IMR-90 (cell line): ENCODE measurements around the gene MRTFA. TPM values are rescaled to one million over a fixed set of nuclear protein-coding genes. Genes with fewer than 3 reads are reported as not detected.

Source experiments
- ATAC-seq: fragments of 200-7000 bp; cut with Tn5 transposase; 2 replicates; pipeline ENCODE4 v1.9.1; 2020; ENCODE audit warnings: low read depth, mild to moderate bottlenecking, moderate library complexity
- BruUV-seq: library from RNA; stranded (reverse); fragments of 400-500 nt; replicated peaks from 2 replicates; lab custom pipeline; 2021; lab: Mats Ljungman, UMichigan
- CTCF ChIA-PET: fragments of 300-600 bp; formaldehyde crosslinking; extraction: SDS; loops from one replicate; lab custom pipeline; 2021; ENCODE audit warnings: antibody characterized with exemption; lab: Yijun Ruan, JAX
- POLR2A ChIA-PET: fragments of 300-600 bp; sonication (Branson Sonifier 250); formaldehyde crosslinking; loops from one replicate; lab custom pipeline; 2022; ENCODE audit warnings: antibody characterized with exemption; ENCODE audit not compliant: unreplicated experiment; lab: Charles Lee
- DNase-seq: peaks from one replicate; pipeline ENCODE4 v3.0.0; 2013
- H2AFZ ChIP-seq: replicated peaks from 2 replicates; pipeline ENCODE3; 2013; ENCODE audit warnings: low read length, mild to moderate bottlenecking; ENCODE audit not compliant: poor library complexity
- H2AK5ac ChIP-seq: 2 replicates; pipeline ENCODE4 v1.6.1; 2013; ENCODE audit warnings: low read depth, low read length, inconsistent platforms
- H2AK9ac ChIP-seq: replicated peaks from 2 replicates; pipeline ENCODE3; 2013; ENCODE audit warnings: mild to moderate bottlenecking, low read depth, low read length, moderate library complexity; ENCODE audit not compliant: poor library complexity
- H2BK120ac ChIP-seq: 2 replicates; pipeline ENCODE4 v1.6.1; 2013; ENCODE audit warnings: low read depth, low read length, inconsistent platforms
- H2BK15ac ChIP-seq: 3 replicates; pipeline ENCODE4 v1.6.1; 2013; ENCODE audit warnings: low read depth, low read length, inconsistent platforms
- H2BK20ac ChIP-seq: 2 replicates; pipeline ENCODE4 v1.6.1; 2013; ENCODE audit warnings: low read depth, mild to moderate bottlenecking, inconsistent platforms, low read length, moderate library complexity
- H2BK5ac ChIP-seq: 2 replicates; pipeline ENCODE4 v1.6.1; 2013; ENCODE audit warnings: mild to moderate bottlenecking, low read depth, low read length, inconsistent platforms; ENCODE audit not compliant: poor library complexity, severe bottlenecking
- H3K14ac ChIP-seq: replicated peaks from 2 replicates; pipeline ENCODE4 v1.6.1; 2013; ENCODE audit warnings: low read depth, low read length, inconsistent platforms
- H3K18ac ChIP-seq: 2 replicates; pipeline ENCODE4 v1.6.1; 2013; ENCODE audit warnings: low read depth, low read length, control low read depth
- H3K23ac ChIP-seq: 2 replicates; pipeline ENCODE4 v1.6.1; 2013; ENCODE audit warnings: low read depth, low read length, inconsistent platforms
- H3K27ac ChIP-seq: 2 replicates; pipeline ENCODE4 v1.5.1; 2013; ENCODE audit warnings: mild to moderate bottlenecking, control low read depth, low read length; ENCODE audit not compliant: insufficient read depth
- H3K27me3 ChIP-seq: 2 replicates; pipeline ENCODE4 v1.6.1; 2013; ENCODE audit warnings: low read length; ENCODE audit not compliant: control insufficient read depth, insufficient read depth
- H3K36me3 ChIP-seq: 2 replicates; pipeline ENCODE4 v1.6.1; 2013; ENCODE audit warnings: low read length, mixed read lengths; ENCODE audit not compliant: control insufficient read depth, insufficient read depth
- H3K4ac ChIP-seq: 2 replicates; pipeline ENCODE4 v1.6.1; 2013; ENCODE audit warnings: low read depth, low read length, inconsistent platforms
- H3K4me1 ChIP-seq: 2 replicates; pipeline ENCODE4 v1.6.1; 2013; ENCODE audit warnings: low read length, mixed read lengths; ENCODE audit not compliant: control insufficient read depth, insufficient read depth
- H3K4me2 ChIP-seq: 2 replicates; pipeline ENCODE4 v1.6.1; 2013; ENCODE audit warnings: low read depth, mild to moderate bottlenecking, control low read depth, low read length, moderate library complexity
- H3K4me3 ChIP-seq: 2 replicates; pipeline ENCODE4 v1.5.1; 2013; ENCODE audit warnings: low read depth, mild to moderate bottlenecking, control low read depth, low read length, moderate library complexity; ENCODE audit not compliant: insufficient read depth
- H3K56ac ChIP-seq: 2 replicates; pipeline ENCODE4 v1.6.1; 2013; ENCODE audit warnings: low read length, inconsistent platforms; ENCODE audit not compliant: insufficient read depth; ENCODE audit errors: extremely low read depth
- H3K79me1 ChIP-seq, 2 experiments: 2 replicates each; pipeline ENCODE4 v1.6.1; 2013; ENCODE audit warnings: low read length in 2 of 2, inconsistent platforms in 1 of 2, low read depth in 1 of 2
- H3K9ac ChIP-seq: 2 replicates; pipeline ENCODE4 v1.6.1; 2013; ENCODE audit warnings: low read depth, low read length, control low read depth
- H3K9me1 ChIP-seq: 2 replicates; pipeline ENCODE4 v1.6.1; 2013; ENCODE audit warnings: low read length, inconsistent platforms; ENCODE audit not compliant: insufficient read depth
- H3K9me3 ChIP-seq: 2 replicates; pipeline ENCODE4 v1.6.1; 2013; ENCODE audit warnings: low read length; ENCODE audit not compliant: control insufficient read depth, insufficient read depth
- H4K20me1 ChIP-seq: 2 replicates; pipeline ENCODE4 v1.6.1; 2013; ENCODE audit warnings: low read length, inconsistent platforms; ENCODE audit not compliant: insufficient read depth
- H4K5ac ChIP-seq: 2 replicates; pipeline ENCODE4 v1.6.1; 2013; ENCODE audit warnings: mild to moderate bottlenecking, low read depth, low read length, control low read depth
- H4K8ac ChIP-seq, 2 experiments: 2 replicates each; pipeline ENCODE4 v1.6.1; 2013; ENCODE audit warnings: low read depth in 2 of 2, low read length in 2 of 2, control low read depth in 1 of 2, inconsistent platforms in 1 of 2
- H4K91ac ChIP-seq: 2 replicates; pipeline ENCODE4 v1.6.1; 2013; ENCODE audit warnings: low read depth, low read length, inconsistent platforms; ENCODE audit not compliant: insufficient read depth
- BHLHE40 ChIP-seq: fragments of 150-350 bp; IDR thresholded peaks from 2 replicates; pipeline ENCODE4 v1.6.1; 2016; ENCODE audit warnings: mild to moderate bottlenecking, low read depth, low read length
- CEBPB ChIP-seq: IDR thresholded peaks from 2 replicates; pipeline ENCODE4 v1.6.1; 2012; ENCODE audit warnings: low read depth, low read length, improper control_type of control experiment
- ELK1 ChIP-seq: fragments of 150-350 bp; IDR thresholded peaks from 2 replicates; pipeline ENCODE4 v1.6.1; 2016; ENCODE audit warnings: low read depth, mild to moderate bottlenecking, low read length, moderate library complexity, borderline replicate concordance
- FOS ChIP-seq: fragments of 150-350 bp; IDR thresholded peaks from 2 replicates; pipeline ENCODE4 v1.6.1; 2016; ENCODE audit warnings: low read depth, low read length
- NFE2L2 ChIP-seq: fragments of 150-350 bp; IDR thresholded peaks from 2 replicates; pipeline ENCODE4 v1.6.1; 2016; ENCODE audit warnings: low read depth, mild to moderate bottlenecking, low read length
- USF2 ChIP-seq: fragments of 150-350 bp; IDR thresholded peaks from 2 replicates; pipeline ENCODE4 v1.6.1; 2017; ENCODE audit warnings: mild to moderate bottlenecking, antibody characterized with exemption, low read length, low read depth
- WGBS, 2 experiments: methylation state at CpG; one replicate each; pipeline versions ENCODE4 v1.1.5 to v1.1.7; 2013; ENCODE audit warnings: missing lambda C conversion rate in 2 of 2; ENCODE audit not compliant: insufficient read length in 1 of 2; ENCODE audit errors: extremely low coverage in 2 of 2; 5-methylcytosine and 5-hydroxymethylcytosine counted together
- dilution Hi-C: fragments of 300-500 bp; cut with HindIII; formaldehyde crosslinking; loops from one replicate; pipeline ENCODE4 v1.14.3; 2018; ENCODE audit warnings: low sequenced_read_pairs; ENCODE audit not compliant: unreplicated experiment
- in situ Hi-C: fragments of 300-500 bp; cut with MboI; formaldehyde crosslinking; loops from 3 replicates; pipeline ENCODE4 v1.14.3; 2019; ENCODE audit warnings: low sequenced_read_pairs, inconsistent platforms, mixed read lengths
- intact Hi-C: fragments of 100-400 bp; cut with micrococcal nuclease; formaldehyde crosslinking; loops from 2 replicates; pipeline ENCODE4 v1.10.0; 2022
- polyA plus RNA-seq, 3 experiments: library from polyadenylated mRNA; depleted of rRNA; stranded (reverse); fragments of >200 nt; gene quantifications; 2 replicates each; pipeline ENCODE4 v1.2.3, GENCODE V29; 2012; ENCODE audit warnings: low replicate concordance in 1 of 3
- total RNA-seq: library from RNA; depleted of rRNA; stranded (reverse); fragments of >200 nt; gene quantifications from 2 replicates; pipeline ENCODE4 v1.2.3, GENCODE V29; 2012
- TF ChIP-seq, protein P1 (sequence below): conservative IDR thresholded peaks from 2 replicates; pipeline ENCODE4 v1.5.1; 2012; ENCODE audit warnings: mild to moderate bottlenecking, low read depth, low read length, improper control_type of control experiment

Gene MRTFA
- total and polyA plus RNA-seq, 2 of the 4 experiments (the other 2 are of a cell fraction) = 12.5 to 17.2 TPM

DNA sequence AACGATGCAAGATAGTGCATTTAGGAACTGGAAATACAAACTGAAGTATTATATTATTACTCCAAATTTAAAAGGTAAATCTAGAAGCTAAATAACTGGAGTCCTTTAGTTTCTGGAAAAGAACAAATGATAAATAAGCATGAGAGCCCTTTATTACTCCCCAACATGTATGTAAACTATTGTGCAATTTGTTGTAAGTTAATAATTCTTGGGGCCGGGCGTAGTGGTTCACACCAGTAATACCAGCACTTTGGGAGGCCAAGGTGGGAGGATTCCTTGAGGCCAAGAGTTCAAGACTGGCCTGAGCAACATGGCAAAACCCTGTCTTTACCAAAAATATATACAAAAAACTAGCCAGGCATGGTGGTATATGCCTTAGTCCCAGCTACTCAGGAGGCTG is 255.1 kb downstream of the MRTFA start:
- Histone ChIP-seq H2AK9ac (no peak overlapping the region), H4K20me1 (peaks cover 36% of the 10 kb centered on the region), H2BK5ac (no peak overlapping the region), H3K27ac (no peak overlapping the region), H2BK15ac (no peak overlapping the region), H3K18ac (no peak overlapping the region), H2AFZ (no peak overlapping the region), H2BK120ac (no peak overlapping the region), H3K27me3 (no peaks in the 10 kb centered on the region), H3K23ac (no peak overlapping the region), H3K36me3 (no peaks in the 10 kb centered on the region), H3K4me3 (no peak overlapping the region), H3K4me2 (no peak overlapping the region), H3K9me1 (peaks cover 22% of the 10 kb centered on the region), H3K4ac (no peak overlapping the region), H3K79me1 (peaks cover 50 to 86% of the 10 kb centered on the region in 2 experiments), H3K14ac (no peak overlapping the region), H2BK20ac (no peak overlapping the region), H4K5ac (no peak overlapping the region), H4K91ac (no peak overlapping the region), H4K8ac (no peak overlapping the region), H3K9ac (no peak overlapping the region), H3K56ac (no peak overlapping the region), H3K4me1 (peaks cover 3% of the 10 kb centered on the region; the same call in 1 of the 2 replicates), H2AK5ac (no peak overlapping the region), H3K9me3 (no peaks in the 10 kb centered on the region)
- intact Hi-C loops = no loop called here
- WGBS, 2 experiments = no CpG with 5 or more reads among the region's 3 CpGs
- dilution Hi-C loops = no loop called here
- ChIA-PET POLR2A (no interaction called here), CTCF (no interaction called here)
- ATAC-seq = no peak
- no TSS peak for BruUV-seq
- in situ Hi-C loops = no loop called here
- DNase-seq = no peak
- TF ChIP-seq FOS = no peak
- TF ChIP-seq, protein P1, sequence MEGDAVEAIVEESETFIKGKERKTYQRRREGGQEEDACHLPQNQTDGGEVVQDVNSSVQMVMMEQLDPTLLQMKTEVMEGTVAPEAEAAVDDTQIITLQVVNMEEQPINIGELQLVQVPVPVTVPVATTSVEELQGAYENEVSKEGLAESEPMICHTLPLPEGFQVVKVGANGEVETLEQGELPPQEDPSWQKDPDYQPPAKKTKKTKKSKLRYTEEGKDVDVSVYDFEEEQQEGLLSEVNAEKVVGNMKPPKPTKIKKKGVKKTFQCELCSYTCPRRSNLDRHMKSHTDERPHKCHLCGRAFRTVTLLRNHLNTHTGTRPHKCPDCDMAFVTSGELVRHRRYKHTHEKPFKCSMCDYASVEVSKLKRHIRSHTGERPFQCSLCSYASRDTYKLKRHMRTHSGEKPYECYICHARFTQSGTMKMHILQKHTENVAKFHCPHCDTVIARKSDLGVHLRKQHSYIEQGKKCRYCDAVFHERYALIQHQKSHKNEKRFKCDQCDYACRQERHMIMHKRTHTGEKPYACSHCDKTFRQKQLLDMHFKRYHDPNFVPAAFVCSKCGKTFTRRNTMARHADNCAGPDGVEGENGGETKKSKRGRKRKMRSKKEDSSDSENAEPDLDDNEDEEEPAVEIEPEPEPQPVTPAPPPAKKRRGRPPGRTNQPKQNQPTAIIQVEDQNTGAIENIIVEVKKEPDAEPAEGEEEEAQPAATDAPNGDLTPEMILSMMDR = no peak
- TF ChIP-seq BHLHE40 = no peak
- TF ChIP-seq USF2 = no peak
- peak; percentile 42 for TF ChIP-seq CEBPB
- TF ChIP-seq NFE2L2 = no peak
- no peak for TF ChIP-seq ELK1
